ENCODE results near the gene C10orf71.

C10orf71 gene

GRCh38 chr10:49282879-49283341 lies 16.1 kb upstream of the C10orf71 start:
- no peak for TF ChIP-seq CTCF (IDR thresholded peaks at IDR 0.05; ENCODE audit: extremely low read depth, insufficient read depth, missing control alignments)
- in situ Hi-C loops (cut with MboI; ENCODE audit: low pct_unique_long_range_greater_than_20kb, low sequenced_read_pairs, unreplicated experiment) = no loop called here

GRCh38 chr10:49283491-49283890 lies 15.5 kb upstream of the C10orf71 start:
- no peak for DNase-seq (ENCODE audit: low spot score)
- in situ Hi-C loops (cut with MboI; ENCODE audit: low pct_unique_long_range_greater_than_20kb, low sequenced_read_pairs, unreplicated experiment) = no loop called here
- TF ChIP-seq CTCF (IDR thresholded peaks at IDR 0.05; ENCODE audit: extremely low read depth, insufficient read depth, missing control alignments) = no peak

More at GRCh38 chr10:49282879-49283341, 16.1 kb upstream of the C10orf71 start:
- DNase-seq (ENCODE audit: low spot score) = no peak

- no peak for DNase-seq (ENCODE audit: low spot score)
- TF ChIP-seq CTCF (IDR thresholded peaks at IDR 0.05; ENCODE audit: extremely low read depth, insufficient read depth, missing control alignments) = no peak
- in situ Hi-C loops (cut with MboI; ENCODE audit: low pct_unique_long_range_greater_than_20kb, low sequenced_read_pairs, unreplicated experiment) = no loop called here
Observed at GRCh38 chr10:49284356-49284755, 14.6 kb upstream of the C10orf71 start.

GRCh38 chr10:49285232-49285631 lies 13.7 kb upstream of the C10orf71 start:
- no peak for TF ChIP-seq CTCF (IDR thresholded peaks at IDR 0.05; ENCODE audit: extremely low read depth, insufficient read depth, missing control alignments)
- DNase-seq (ENCODE audit: low spot score) = no peak

GRCh38 chr10:49286686-49287085 lies 12.3 kb upstream of the C10orf71 start:
- in situ Hi-C loops (cut with MboI; ENCODE audit: low pct_unique_long_range_greater_than_20kb, low sequenced_read_pairs, unreplicated experiment) = no loop called here
- DNase-seq (ENCODE audit: low spot score) = no peak
- no peak for TF ChIP-seq CTCF (IDR thresholded peaks at IDR 0.05; ENCODE audit: extremely low read depth, insufficient read depth, missing control alignments)

More at GRCh38 chr10:49285232-49285631, 13.7 kb upstream of the C10orf71 start:
- in situ Hi-C loops (cut with MboI; ENCODE audit: low pct_unique_long_range_greater_than_20kb, low sequenced_read_pairs, unreplicated experiment) = no loop called here

- no peak for DNase-seq (ENCODE audit: low spot score)
- TF ChIP-seq CTCF (IDR thresholded peaks at IDR 0.05; ENCODE audit: extremely low read depth, insufficient read depth, missing control alignments) = no peak
- in situ Hi-C loops (cut with MboI; ENCODE audit: low pct_unique_long_range_greater_than_20kb, low sequenced_read_pairs, unreplicated experiment) = no loop called here
Observed at GRCh38 chr10:49287689-49288340, 11.2 kb upstream of the C10orf71 start.

All from GM13977 (cell line).